ENCODE measurements around the gene TARP.
A peak's percentile ranks its signal among the peaks of the same experiment; 100 is the strongest.

TARP gene

GRCh38 chr7:38306914-38307313 lies 33.5 kb upstream of the TARP start:
- no peaks in the 10 kb centered on the region for H3K79me2 ChIP-seq (ENCODE audit: low read depth)
- no peaks in the 10 kb centered on the region for H3K9me2 ChIP-seq (ENCODE audit: insufficient read depth)
- no peak overlapping the region for H3K27ac ChIP-seq
- peaks cover 69% of the 10 kb centered on the region for H3K27me3 ChIP-seq (ENCODE audit: insufficient read depth, low read depth)
- H3K4me2 ChIP-seq = no peak overlapping the region
- no peak for DNase-seq
- BruUV-seq (replicated peaks) = no TSS peak
- H3K4me3 ChIP-seq = no peak overlapping the region
- CTCF ChIA-PET = no interaction called here
- POLR2A ChIA-PET (ENCODE audit: unreplicated experiment) = no interaction called here
- H3K4me1 ChIP-seq (replicated peaks; ENCODE audit: insufficient read depth) = no peaks in the 10 kb centered on the region
- intact Hi-C loops (cut with micrococcal nuclease; ENCODE audit: unreplicated experiment) = no loop called here
- no peak overlapping the region for H2AFZ ChIP-seq
- no peaks in the 10 kb centered on the region for H4K20me1 ChIP-seq (ENCODE audit: insufficient read depth)
- no peak for TF ChIP-seq CTCF (conservative IDR thresholded peaks at IDR 0.05)
- no peak for TF ChIP-seq EZH2 (IDR thresholded peaks at IDR 0.05; ENCODE audit: low read depth)
- H3K36me3 ChIP-seq (ENCODE audit: low read depth) = no peaks in the 10 kb centered on the region
- no peaks in the 10 kb centered on the region for H3K9me3 ChIP-seq (ENCODE audit: insufficient read depth, low read depth)
- no peaks in the 10 kb centered on the region for H3F3A ChIP-seq (ENCODE audit: insufficient read depth, low read depth)

GRCh38 chr7:38306171-38306570 lies 32.7 kb upstream of the TARP start:
- CTCF ChIA-PET = no interaction called here

DNA sequence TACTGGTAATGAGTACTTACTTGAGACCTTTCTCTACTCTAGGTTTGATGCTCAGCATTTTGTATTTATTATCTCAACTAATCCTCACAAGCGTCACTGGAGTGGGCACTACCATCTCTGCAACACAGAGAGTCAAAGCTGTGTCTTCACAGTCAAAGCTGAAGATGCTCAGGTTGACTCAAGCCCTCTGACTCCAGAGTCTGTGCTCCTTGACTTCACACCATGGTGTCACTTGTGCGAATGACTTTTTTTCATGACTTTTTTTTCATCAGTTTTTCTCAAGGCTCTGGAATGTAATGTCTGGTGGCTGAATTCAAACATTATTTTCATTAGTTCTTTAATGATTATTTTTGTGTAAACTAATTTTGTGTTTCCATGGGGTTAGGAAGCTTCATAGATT lies 30.4 kb upstream of the TARP start:
- no peaks in the 10 kb centered on the region for H3K79me2 ChIP-seq (ENCODE audit: low read depth)
- H2AFZ ChIP-seq = no peak overlapping the region
- H4K20me1 ChIP-seq (ENCODE audit: insufficient read depth) = no peaks in the 10 kb centered on the region
- H3K9me2 ChIP-seq (ENCODE audit: insufficient read depth) = no peaks in the 10 kb centered on the region
- no peak for TF ChIP-seq EZH2 (IDR thresholded peaks at IDR 0.05; ENCODE audit: low read depth)
- no peak for TF ChIP-seq CTCF (conservative IDR thresholded peaks at IDR 0.05)
- no TSS peak for BruUV-seq (replicated peaks)
- POLR2A ChIA-PET (ENCODE audit: unreplicated experiment) = no interaction called here
- CTCF ChIA-PET = no interaction called here
- H3K27ac ChIP-seq = no peak overlapping the region
- peaks cover 72% of the 10 kb centered on the region for H3K27me3 ChIP-seq (ENCODE audit: insufficient read depth, low read depth)
- H3F3A ChIP-seq (ENCODE audit: insufficient read depth, low read depth) = no peaks in the 10 kb centered on the region
- H3K36me3 ChIP-seq (ENCODE audit: low read depth) = no peaks in the 10 kb centered on the region
- intact Hi-C loops (cut with micrococcal nuclease; ENCODE audit: unreplicated experiment) = no loop called here
- no peak overlapping the region for H3K4me2 ChIP-seq
- no peak for DNase-seq
- H3K9me3 ChIP-seq (ENCODE audit: insufficient read depth, low read depth) = no peaks in the 10 kb centered on the region
- no peaks in the 10 kb centered on the region for H3K4me1 ChIP-seq (replicated peaks; ENCODE audit: insufficient read depth)
- H3K4me3 ChIP-seq = no peak overlapping the region

More at GRCh38 chr7:38306171-38306570, 32.7 kb upstream of the TARP start:
- no peak overlapping the region for H3K4me3 ChIP-seq
- H3K9me2 ChIP-seq (ENCODE audit: insufficient read depth) = no peaks in the 10 kb centered on the region
- no peak overlapping the region for H3K4me2 ChIP-seq
- no peaks in the 10 kb centered on the region for H3K9me3 ChIP-seq (ENCODE audit: insufficient read depth, low read depth)
- no peak overlapping the region for H3K27ac ChIP-seq
- no peaks in the 10 kb centered on the region for H4K20me1 ChIP-seq (ENCODE audit: insufficient read depth)
- H3K79me2 ChIP-seq (ENCODE audit: low read depth) = no peaks in the 10 kb centered on the region
- intact Hi-C loops (cut with micrococcal nuclease; ENCODE audit: unreplicated experiment) = no loop called here
- peaks cover 72% of the 10 kb centered on the region for H3K27me3 ChIP-seq (ENCODE audit: insufficient read depth, low read depth)
- H3F3A ChIP-seq (ENCODE audit: insufficient read depth, low read depth) = no peaks in the 10 kb centered on the region
- peak in 1 of 2 experiments; percentile 44 for DNase-seq
- H3K4me1 ChIP-seq (replicated peaks; ENCODE audit: insufficient read depth) = no peaks in the 10 kb centered on the region
- POLR2A ChIA-PET (ENCODE audit: unreplicated experiment) = no interaction called here
- TF ChIP-seq CTCF (conservative IDR thresholded peaks at IDR 0.05) = no peak
- TF ChIP-seq EZH2 (IDR thresholded peaks at IDR 0.05; ENCODE audit: low read depth) = no peak
- no peaks in the 10 kb centered on the region for H3K36me3 ChIP-seq (ENCODE audit: low read depth)
- BruUV-seq (replicated peaks) = no TSS peak
- no peak overlapping the region for H2AFZ ChIP-seq
